ENCODE data around the gene ENTREP3.

Gene ENTREP3

GRCh38 chr1:155263067-155263466 lies 7.8 kb upstream of the ENTREP3 start:
- no peak overlapping the region for H3K27ac ChIP-seq (ENCODE audit: low read depth, low read length)
- peaks cover 19% of the 10 kb centered on the region for H3K4me1 ChIP-seq (ENCODE audit: control insufficient read depth, low read length)
- no peaks in the 10 kb centered on the region for H4K20me1 ChIP-seq (ENCODE audit: control insufficient read depth, insufficient read depth, low read depth, low read length)
- no peak overlapping the region for H3K4me3 ChIP-seq (ENCODE audit: low read length)
- peaks cover 77% of the 10 kb centered on the region for H3K36me3 ChIP-seq (ENCODE audit: control insufficient read depth, low read length)
- no peak overlapping the region for H3K4me2 ChIP-seq (ENCODE audit: low read length)
- H3K9me3 ChIP-seq (ENCODE audit: control insufficient read depth, insufficient read depth, low read length): no peaks in the 10 kb centered on the region
- no peaks in the 10 kb centered on the region for H3K27me3 ChIP-seq (ENCODE audit: control insufficient read depth, low read length)
- H3K9me2 ChIP-seq (replicated peaks; ENCODE audit: control insufficient read depth, low read length): no peaks in the 10 kb centered on the region
- TF ChIP-seq EZH2phosphoT487 (IDR thresholded peaks at IDR 0.05; ENCODE audit: borderline replicate concordance, low read length) (no peak), CTCF (IDR thresholded peaks at IDR 0.05; ENCODE audit: low read depth, low read length, poor library complexity, severe bottlenecking) (no peak)
- peaks cover 21% of the 10 kb centered on the region for H3K79me2 ChIP-seq (ENCODE audit: control insufficient read depth, low read length)
- peaks cover 36% of the 10 kb centered on the region for H3F3A ChIP-seq (ENCODE audit: control insufficient read depth, insufficient read depth)

- Histone ChIP-seq H3K4me2 (ENCODE audit: low read length) (peak within 1 kb of the TSS; percentile 91), H3K27me3 (ENCODE audit: control insufficient read depth, low read length) (no peaks in the 10 kb centered on the region), H3K9me2 (replicated peaks; ENCODE audit: control insufficient read depth, low read length) (no peaks in the 10 kb centered on the region), H3K36me3 (ENCODE audit: control insufficient read depth, low read length) (peaks cover 72% of the 10 kb centered on the region), H3K79me2 (ENCODE audit: control insufficient read depth, low read length) (peaks cover 21% of the 10 kb centered on the region), H3K27ac (ENCODE audit: low read depth, low read length) (peak within 1 kb of the TSS; percentile 34), H3K4me3 (ENCODE audit: low read length) (peak within 1 kb of the TSS; percentile 84), H3K9me3 (ENCODE audit: control insufficient read depth, insufficient read depth, low read length) (no peaks in the 10 kb centered on the region), H4K20me1 (ENCODE audit: control insufficient read depth, insufficient read depth, low read depth, low read length) (no peaks in the 10 kb centered on the region), H3K4me1 (ENCODE audit: control insufficient read depth, low read length) (peaks cover 19% of the 10 kb centered on the region), H3F3A (ENCODE audit: control insufficient read depth, insufficient read depth) (peaks cover 37% of the 10 kb centered on the region)
- TF ChIP-seq EZH2phosphoT487 (IDR thresholded peaks at IDR 0.05; ENCODE audit: borderline replicate concordance, low read length): no peak
- TF ChIP-seq CTCF (IDR thresholded peaks at IDR 0.05; ENCODE audit: low read depth, low read length, poor library complexity, severe bottlenecking): no peak
Observed at GRCh38 chr1:155261852-155262673, 6.8 kb upstream of the ENTREP3 start, which contains the start of gene SCAMP3. SCAMP3 (minus strand) TSS chr1:155262360; CDS start chr1:155262151, 209 bp downstream.

GRCh38 chr1:155261493-155261851 lies 6.2 kb upstream of the ENTREP3 start:
- Histone ChIP-seq H3F3A (ENCODE audit: control insufficient read depth, insufficient read depth) (peaks cover 39% of the 10 kb centered on the region), H3K36me3 (ENCODE audit: control insufficient read depth, low read length) (peaks cover 69% of the 10 kb centered on the region), H3K27me3 (ENCODE audit: control insufficient read depth, low read length) (no peaks in the 10 kb centered on the region), H3K79me2 (ENCODE audit: control insufficient read depth, low read length) (peaks cover 21% of the 10 kb centered on the region), H3K9me3 (ENCODE audit: control insufficient read depth, insufficient read depth, low read length) (no peaks in the 10 kb centered on the region), H4K20me1 (ENCODE audit: control insufficient read depth, insufficient read depth, low read depth, low read length) (no peaks in the 10 kb centered on the region), H3K4me1 (ENCODE audit: control insufficient read depth, low read length) (peaks cover 19% of the 10 kb centered on the region), H3K4me3 (ENCODE audit: low read length) (peak overlapping the region; percentile 84), H3K27ac (ENCODE audit: low read depth, low read length) (peak overlapping the region; percentile 25), H3K4me2 (ENCODE audit: low read length) (peak overlapping the region; percentile 91), H3K9me2 (replicated peaks; ENCODE audit: control insufficient read depth, low read length) (no peaks in the 10 kb centered on the region)
- peak; percentile 20 for TF ChIP-seq CTCF (IDR thresholded peaks at IDR 0.05; ENCODE audit: low read depth, low read length, poor library complexity, severe bottlenecking)
- TF ChIP-seq EZH2phosphoT487 (IDR thresholded peaks at IDR 0.05; ENCODE audit: borderline replicate concordance, low read length): no peak

Measured in DOHH2 (cell line).